Measurements from ENCODE around the gene KIF1B. TPM values are rescaled to one million over a fixed set of nuclear protein-coding genes. Genes with fewer than 3 reads are reported as not detected.

Gene KIF1B
- total RNA-seq, 1 experiment from 2014 or later = 70.1 TPM

- no peak for TF ChIP-seq USF2 (CRISPR knock-in tag; IDR thresholded peaks at IDR 0.05)
Measured at GRCh38 chr1:10252508-10252907, 42.1 kb downstream of the KIF1B start (continued).

GRCh38 chr1:10253149-10253548 is 42.8 kb downstream of the KIF1B start:
- no peak for ATAC-seq

GRCh38 chr1:10253755-10254154 is 43.4 kb downstream of the KIF1B start:
- POLR2A ChIA-PET = no interaction called here
- H3K4me1 Mint-ChIP-seq = no peaks in the 10 kb centered on the region
- H3K27ac Mint-ChIP-seq = peak overlapping the region; percentile 11; the same call in 1 of the 2 replicates
- peaks cover 5% of the 10 kb centered on the region for H3K9me3 Mint-ChIP-seq
- ATAC-seq (no peak), DNase-seq (ENCODE audit: low spot score) (no peak)
- H3K27me3 Mint-ChIP-seq (ENCODE audit: low read depth) = no peaks in the 10 kb centered on the region
- peaks cover 13% of the 10 kb centered on the region for H3K36me3 Mint-ChIP-seq
- CTCF ChIA-PET = interaction anchor here (1.4 kb wide), 1 partner anchor 44 kb away, joined by 5 read pairs; the partner anchor contains the start of gene KIF1B
- no peak for TF ChIP-seq NFYB (CRISPR knock-in tag; conservative IDR thresholded peaks at IDR 0.05; ENCODE audit: low read depth)
- no peak for TF ChIP-seq ATF1 (CRISPR knock-in tag; IDR thresholded peaks at IDR 0.05)
- TF ChIP-seq E2F5 (CRISPR knock-in tag; IDR thresholded peaks at IDR 0.05) = no peak
- no peak for TF ChIP-seq TEAD4 (CRISPR knock-in tag; IDR thresholded peaks at IDR 0.05)
- no peak for TF ChIP-seq SP1 (CRISPR knock-in tag; conservative IDR thresholded peaks at IDR 0.05)
- TF ChIP-seq SOX15 (CRISPR knock-in tag; IDR thresholded peaks at IDR 0.05) = no peak
- TF ChIP-seq, protein P1, sequence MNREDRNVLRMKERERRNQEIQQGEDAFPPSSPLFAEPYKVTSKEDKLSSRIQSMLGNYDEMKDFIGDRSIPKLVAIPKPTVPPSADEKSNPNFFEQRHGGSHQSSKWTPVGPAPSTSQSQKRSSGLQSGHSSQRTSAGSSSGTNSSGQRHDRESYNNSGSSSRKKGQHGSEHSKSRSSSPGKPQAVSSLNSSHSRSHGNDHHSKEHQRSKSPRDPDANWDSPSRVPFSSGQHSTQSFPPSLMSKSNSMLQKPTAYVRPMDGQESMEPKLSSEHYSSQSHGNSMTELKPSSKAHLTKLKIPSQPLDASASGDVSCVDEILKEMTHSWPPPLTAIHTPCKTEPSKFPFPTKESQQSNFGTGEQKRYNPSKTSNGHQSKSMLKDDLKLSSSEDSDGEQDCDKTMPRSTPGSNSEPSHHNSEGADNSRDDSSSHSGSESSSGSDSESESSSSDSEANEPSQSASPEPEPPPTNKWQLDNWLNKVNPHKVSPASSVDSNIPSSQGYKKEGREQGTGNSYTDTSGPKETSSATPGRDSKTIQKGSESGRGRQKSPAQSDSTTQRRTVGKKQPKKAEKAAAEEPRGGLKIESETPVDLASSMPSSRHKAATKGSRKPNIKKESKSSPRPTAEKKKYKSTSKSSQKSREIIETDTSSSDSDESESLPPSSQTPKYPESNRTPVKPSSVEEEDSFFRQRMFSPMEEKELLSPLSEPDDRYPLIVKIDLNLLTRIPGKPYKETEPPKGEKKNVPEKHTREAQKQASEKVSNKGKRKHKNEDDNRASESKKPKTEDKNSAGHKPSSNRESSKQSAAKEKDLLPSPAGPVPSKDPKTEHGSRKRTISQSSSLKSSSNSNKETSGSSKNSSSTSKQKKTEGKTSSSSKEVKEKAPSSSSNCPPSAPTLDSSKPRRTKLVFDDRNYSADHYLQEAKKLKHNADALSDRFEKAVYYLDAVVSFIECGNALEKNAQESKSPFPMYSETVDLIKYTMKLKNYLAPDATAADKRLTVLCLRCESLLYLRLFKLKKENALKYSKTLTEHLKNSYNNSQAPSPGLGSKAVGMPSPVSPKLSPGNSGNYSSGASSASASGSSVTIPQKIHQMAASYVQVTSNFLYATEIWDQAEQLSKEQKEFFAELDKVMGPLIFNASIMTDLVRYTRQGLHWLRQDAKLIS (CRISPR knock-in tag; IDR thresholded peaks at IDR 0.05; ENCODE audit: borderline replicate concordance) = no peak
- TF ChIP-seq ZNF263 (CRISPR knock-in tag; IDR thresholded peaks at IDR 0.05; ENCODE audit: low read depth) = no peak
- TF ChIP-seq SMAD4 (CRISPR knock-in tag; IDR thresholded peaks at IDR 0.05) = no peak
- TF ChIP-seq, protein P2, sequence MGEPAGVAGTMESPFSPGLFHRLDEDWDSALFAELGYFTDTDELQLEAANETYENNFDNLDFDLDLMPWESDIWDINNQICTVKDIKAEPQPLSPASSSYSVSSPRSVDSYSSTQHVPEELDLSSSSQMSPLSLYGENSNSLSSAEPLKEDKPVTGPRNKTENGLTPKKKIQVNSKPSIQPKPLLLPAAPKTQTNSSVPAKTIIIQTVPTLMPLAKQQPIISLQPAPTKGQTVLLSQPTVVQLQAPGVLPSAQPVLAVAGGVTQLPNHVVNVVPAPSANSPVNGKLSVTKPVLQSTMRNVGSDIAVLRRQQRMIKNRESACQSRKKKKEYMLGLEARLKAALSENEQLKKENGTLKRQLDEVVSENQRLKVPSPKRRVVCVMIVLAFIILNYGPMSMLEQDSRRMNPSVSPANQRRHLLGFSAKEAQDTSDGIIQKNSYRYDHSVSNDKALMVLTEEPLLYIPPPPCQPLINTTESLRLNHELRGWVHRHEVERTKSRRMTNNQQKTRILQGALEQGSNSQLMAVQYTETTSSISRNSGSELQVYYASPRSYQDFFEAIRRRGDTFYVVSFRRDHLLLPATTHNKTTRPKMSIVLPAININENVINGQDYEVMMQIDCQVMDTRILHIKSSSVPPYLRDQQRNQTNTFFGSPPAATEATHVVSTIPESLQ (CRISPR knock-in tag; IDR thresholded peaks at IDR 0.05) = no peak
- no peak for TF ChIP-seq NR1H2 (CRISPR knock-in tag; IDR thresholded peaks at IDR 0.05)
- no peak for TF ChIP-seq GRHL2 (CRISPR knock-in tag; IDR thresholded peaks at IDR 0.05; ENCODE audit: insufficient replicate concordance, severe bottlenecking)
- TF ChIP-seq MAX (CRISPR knock-in tag; IDR thresholded peaks at IDR 0.05) = no peak
- no peak for TF ChIP-seq ELF4 (CRISPR knock-in tag; IDR thresholded peaks at IDR 0.05; ENCODE audit: low read depth)
- TF ChIP-seq MYBL2 (CRISPR knock-in tag; IDR thresholded peaks at IDR 0.05) = no peak
- H3K4me3 Mint-ChIP-seq = no peak overlapping the region

More at GRCh38 chr1:10253149-10253548, 42.8 kb downstream of the KIF1B start:
- DNase-seq (ENCODE audit: low spot score) = no peak
- ChIA-PET POLR2A (no interaction called here), CTCF (interaction anchor here (1.4 kb wide), 1 partner anchor 43 kb away, joined by 5 read pairs; the partner anchor contains the start of gene KIF1B)
- Mint-ChIP-seq H3K27ac (no peak overlapping the region), H3K27me3 (ENCODE audit: low read depth) (no peaks in the 10 kb centered on the region), H3K4me3 (no peak overlapping the region), H3K4me1 (no peaks in the 10 kb centered on the region), H3K36me3 (peaks cover 14% of the 10 kb centered on the region), H3K9me3 (peaks cover 8% of the 10 kb centered on the region)
- TF ChIP-seq ZNF121 (CRISPR knock-in tag; IDR thresholded peaks at IDR 0.05) = 0 out of 2 replicates have a peak, but pooled peaks have one; percentile 3
- no peak for TF ChIP-seq ATF1 (CRISPR knock-in tag; IDR thresholded peaks at IDR 0.05)
